ENCODE results near the gene SMIM11. TPM values are rescaled to one million over a fixed set of nuclear protein-coding genes. Genes with fewer than 3 reads are reported as not detected.

SMIM11 gene
- total and polyA plus RNA-seq, 10 of the 15 experiments (the other 5 are each of a cell fraction or from before 2014, with no cell fraction given), result 4.8 to 43.1 (median 16.0) TPM

DNA sequence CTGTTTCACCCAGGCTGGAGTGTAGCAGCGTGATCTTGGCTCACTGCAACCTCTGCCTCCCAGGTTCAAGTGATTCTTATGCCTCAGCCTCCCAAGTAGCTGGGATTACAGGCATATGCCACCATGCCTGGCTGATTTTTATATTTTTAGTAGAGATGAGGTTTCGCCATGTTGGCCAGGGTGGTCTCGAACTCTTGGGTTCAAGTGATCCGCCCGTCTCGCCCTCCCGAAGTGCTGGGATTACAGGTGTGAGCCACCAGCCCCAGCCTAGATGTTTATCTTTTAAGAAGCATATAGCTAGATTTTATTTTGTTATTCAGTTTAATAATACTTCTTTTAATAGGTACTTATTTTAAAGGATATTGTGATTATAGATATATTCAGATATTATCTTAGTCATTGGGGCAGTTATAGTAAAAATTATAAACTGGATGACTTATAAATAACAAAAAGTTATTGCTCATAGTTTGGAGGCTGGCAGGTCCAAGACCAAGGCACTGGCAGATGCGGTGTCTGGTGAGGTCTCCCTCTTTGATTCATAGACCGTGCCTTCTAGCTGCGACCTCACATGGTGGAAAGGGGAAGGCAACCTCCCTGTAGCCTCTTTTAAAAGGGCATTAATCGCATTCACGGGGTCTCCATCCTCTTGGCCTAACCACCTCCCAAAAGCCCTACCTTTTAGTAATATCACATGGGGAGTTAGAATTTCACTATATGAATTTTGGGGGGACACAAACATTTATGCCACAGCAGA is 14.6 kb upstream of the SMIM11 start:
- DNase-seq (ENCODE audit: low read depth, low spot score) (no peak), ATAC-seq (peak; percentile 59), FAIRE-seq (no peak)
- ChIA-PET CTCF (interaction anchor here (0.7 to 4.1 kb wide), 8 partner anchors 9 to 436 kb away, joined by 3 to 25 read pairs (median 5); no protein-coding TSS in a partner anchor), SMC1A (ENCODE audit: uncharacterized antibody, unreplicated experiment) (interaction anchor here (1.5 to 2.3 kb wide), 3 partner anchors 150 to 436 kb away, joined by 3 to 13 read pairs (median 3); no protein-coding TSS in a partner anchor), POLR2A (no interaction called here), RAD21 (ENCODE audit: unreplicated experiment) (interaction anchor here (0.7 to 1.0 kb wide), 2 partner anchors 242 to 436 kb away, joined by 3 to 7 read pairs; no protein-coding TSS in a partner anchor)
- WGBS (ENCODE audit: insufficient coverage, insufficient replicate concordance, low lambda C conversion rate, missing lambda C conversion rate), result 63% methylated on average over 12 of the region's 12 CpGs
- no peaks in the 10 kb centered on the region for H3K4me1 ChIP-seq (ENCODE audit: control insufficient read depth, insufficient read depth, low read length)
- H3K27ac ChIP-seq (ENCODE audit: control insufficient read depth, insufficient read depth), result no peak overlapping the region
- no peak overlapping the region for H3K9ac ChIP-seq (ENCODE audit: control insufficient read depth, insufficient read depth, low read length)
- H3K4me2 ChIP-seq (ENCODE audit: control insufficient read depth, insufficient read depth), result no peak overlapping the region
- no peak overlapping the region for H3K4me3 ChIP-seq
- no TSS peak for BruUV-seq (replicated peaks)
- intact Hi-C loops (cut with micrococcal nuclease; ENCODE audit: unreplicated experiment) (no loop called here), in situ Hi-C loops (cut with MboI) (no loop called here)
- peaks cover 0 to 3% of the 10 kb centered on the region in 2 experiments; a peak in 1 of 4 replicates for H3K27me3 ChIP-seq (replicated peaks in 1 of 2; ENCODE audit: control insufficient read depth in 2 of 2, insufficient read depth in 2 of 2, low read length in 1 of 2)
- H3K36me3 ChIP-seq (ENCODE audit: control insufficient read depth in 2 of 2, insufficient read depth in 2 of 2, low read length in 1 of 2), result no peaks in the 10 kb centered on the region
- H2AFZ ChIP-seq (ENCODE audit: control insufficient read depth, low read depth, low read length), result no peak overlapping the region
- TF ChIP-seq BMI1 (IDR thresholded peaks at IDR 0.05; ENCODE audit: borderline replicate concordance) (no peak), WRNIP1 (IDR thresholded peaks at IDR 0.05; ENCODE audit: borderline replicate concordance, low read depth, low read length) (no peak), ELK1 (IDR thresholded peaks at IDR 0.05; ENCODE audit: low read depth, low read length) (no peak), BRCA1 (IDR thresholded peaks at IDR 0.05; ENCODE audit: low read depth, low read length) (no peak), FOS (IDR thresholded peaks at IDR 0.05; ENCODE audit: borderline replicate concordance, extremely low read depth, insufficient read length) (no peak)
- TF ChIP-seq, protein P1, sequence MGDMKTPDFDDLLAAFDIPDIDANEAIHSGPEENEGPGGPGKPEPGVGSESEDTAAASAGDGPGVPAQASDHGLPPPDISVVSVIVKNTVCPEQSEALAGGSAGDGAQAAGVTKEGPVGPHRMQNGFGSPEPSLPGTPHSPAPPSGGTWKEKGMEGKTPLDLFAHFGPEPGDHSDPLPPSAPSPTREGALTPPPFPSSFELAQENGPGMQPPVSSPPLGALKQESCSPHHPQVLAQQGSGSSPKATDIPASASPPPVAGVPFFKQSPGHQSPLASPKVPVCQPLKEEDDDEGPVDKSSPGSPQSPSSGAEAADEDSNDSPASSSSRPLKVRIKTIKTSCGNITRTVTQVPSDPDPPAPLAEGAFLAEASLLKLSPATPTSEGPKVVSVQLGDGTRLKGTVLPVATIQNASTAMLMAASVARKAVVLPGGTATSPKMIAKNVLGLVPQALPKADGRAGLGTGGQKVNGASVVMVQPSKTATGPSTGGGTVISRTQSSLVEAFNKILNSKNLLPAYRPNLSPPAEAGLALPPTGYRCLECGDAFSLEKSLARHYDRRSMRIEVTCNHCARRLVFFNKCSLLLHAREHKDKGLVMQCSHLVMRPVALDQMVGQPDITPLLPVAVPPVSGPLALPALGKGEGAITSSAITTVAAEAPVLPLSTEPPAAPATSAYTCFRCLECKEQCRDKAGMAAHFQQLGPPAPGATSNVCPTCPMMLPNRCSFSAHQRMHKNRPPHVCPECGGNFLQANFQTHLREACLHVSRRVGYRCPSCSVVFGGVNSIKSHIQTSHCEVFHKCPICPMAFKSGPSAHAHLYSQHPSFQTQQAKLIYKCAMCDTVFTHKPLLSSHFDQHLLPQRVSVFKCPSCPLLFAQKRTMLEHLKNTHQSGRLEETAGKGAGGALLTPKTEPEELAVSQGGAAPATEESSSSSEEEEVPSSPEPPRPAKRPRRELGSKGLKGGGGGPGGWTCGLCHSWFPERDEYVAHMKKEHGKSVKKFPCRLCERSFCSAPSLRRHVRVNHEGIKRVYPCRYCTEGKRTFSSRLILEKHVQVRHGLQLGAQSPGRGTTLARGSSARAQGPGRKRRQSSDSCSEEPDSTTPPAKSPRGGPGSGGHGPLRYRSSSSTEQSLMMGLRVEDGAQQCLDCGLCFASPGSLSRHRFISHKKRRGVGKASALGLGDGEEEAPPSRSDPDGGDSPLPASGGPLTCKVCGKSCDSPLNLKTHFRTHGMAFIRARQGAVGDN (IDR thresholded peaks at IDR 0.05), result no peak
- H3K79me2 ChIP-seq (ENCODE audit: control insufficient read depth, insufficient read depth, low read length), result no peaks in the 10 kb centered on the region
- no peaks in the 10 kb centered on the region for H3K9me3 ChIP-seq (replicated peaks; ENCODE audit: control insufficient read depth, insufficient read depth, low read length)
- H4K20me1 ChIP-seq (ENCODE audit: control insufficient read depth, insufficient read depth), result no peaks in the 10 kb centered on the region
